CD4-positive, alpha-beta T cell (primary cell): ENCODE results near the gene S100A8. TPM values are rescaled to one million over a fixed set of nuclear protein-coding genes. Genes with fewer than 3 reads are reported as not detected.

ENCODE experiments used
- ATAC-seq: fragments of 200-7000 bp; cut with Tn5 transposase; one replicate; pipeline ENCODE4 v1.10.0; 2022; ENCODE audit warnings: mild to moderate bottlenecking; ENCODE audit not compliant: poor library complexity
- CTCF ChIA-PET: fragments of 350-600 bp; sonication (Branson Sonifier 250); formaldehyde crosslinking; loops from one replicate; lab custom pipeline; 2021; ENCODE audit warnings: antibody characterized with exemption, inconsistent platforms; lab: Charles Lee
- POLR2A ChIA-PET: fragments of 350-600 bp; sonication (Branson Sonifier 250); formaldehyde crosslinking; loops from one replicate; lab custom pipeline; 2021; ENCODE audit warnings: antibody characterized with exemption, inconsistent platforms; lab: Charles Lee
- DNase-seq, 14 experiments: peaks; one replicate each; pipeline ENCODE4 v3.0.0-alpha.2; 2013 to 2020; ENCODE audit warnings: mixed read lengths in 2 of 14
- H3K27ac ChIP-seq, 2 donors: one replicate each; pipeline versions ENCODE4 v1.5.1 to v1.7.0; 2013; ENCODE audit warnings: low read length in 2 of 2, low read depth in 1 of 2, mild to moderate bottlenecking in 1 of 2
- H3K27me3 ChIP-seq, 2 experiments: 1 replicate in 1 of 2; 2 replicates in 1 of 2; pipeline versions ENCODE4 v1.6.1 to v1.7.0; 2013; ENCODE audit warnings: low read length in 2 of 2, control low read depth in 1 of 2, mild to moderate bottlenecking in 1 of 2, moderate library complexity in 1 of 2; ENCODE audit not compliant: insufficient read depth in 2 of 2, control insufficient read depth in 1 of 2
- H3K36me3 ChIP-seq: one replicate; pipeline ENCODE4 v1.6.1; 2013; ENCODE audit warnings: low read length, control low read depth; ENCODE audit not compliant: insufficient read depth
- H3K4me1 ChIP-seq: one replicate; pipeline ENCODE4 v1.6.1; 2013; ENCODE audit warnings: low read length, control low read depth; ENCODE audit not compliant: insufficient read depth
- H3K4me3 ChIP-seq: one replicate; pipeline ENCODE4 v1.5.1; 2013; ENCODE audit warnings: mild to moderate bottlenecking, low read length, moderate library complexity
- H3K9me3 ChIP-seq, 2 experiments: 1 replicate in 1 of 2; 2 replicates in 1 of 2; pipeline versions ENCODE4 v1.6.1 to v1.7.0; 2013; ENCODE audit warnings: low read length in 2 of 2, mild to moderate bottlenecking in 2 of 2, control low read depth in 1 of 2, moderate library complexity in 1 of 2; ENCODE audit not compliant: control insufficient read depth in 1 of 2, insufficient read depth in 1 of 2
- H3K27ac Mint-ChIP-seq: one replicate; pipeline ENCODE4 v1.8.0; 2020; ENCODE audit warnings: mixed read lengths
- H3K27me3 Mint-ChIP-seq: one replicate; pipeline ENCODE4 v1.8.0; 2021; ENCODE audit warnings: mixed read lengths
- H3K36me3 Mint-ChIP-seq: one replicate; pipeline ENCODE4 v1.8.0; 2021; ENCODE audit warnings: low read depth, mixed read lengths
- H3K4me1 Mint-ChIP-seq: one replicate; pipeline ENCODE4 v1.8.0; 2021; ENCODE audit warnings: low read depth, mixed read lengths
- H3K4me3 Mint-ChIP-seq: one replicate; pipeline ENCODE4 v1.8.0; 2020; ENCODE audit warnings: mild to moderate bottlenecking, mixed read lengths
- H3K9me3 Mint-ChIP-seq: one replicate; pipeline ENCODE4 v1.8.0; 2020; ENCODE audit warnings: mixed read lengths
- CTCF ChIP-seq: fragments of 200-600 bp; IDR thresholded peaks from one replicate; pipeline ENCODE4 v1.8.0; 2022; ENCODE audit warnings: antibody characterized with exemption, mild to moderate bottlenecking
- intact Hi-C, 2 experiments: fragments of 100-400 bp; cut with DNase I in 1 of 2; cut with micrococcal nuclease in 1 of 2; formaldehyde crosslinking; loops; one replicate each; pipeline versions ENCODE4 v1.15.1 to v1.9.0; 2023 to 2025; cut with DNase I, micrococcal nuclease
- total RNA-seq, 174 experiments: library from RNA in 2 of 174; stranded (reverse) in 2 of 174; gene quantifications; one replicate each; pipeline ENCODE4 v1.2.3 and lab custom pipeline; 2021 to 2026

Gene S100A8
- total RNA-seq, 2 experiments from 2014 or later = 21.0 to 23.8 TPM

- Histone ChIP-seq H3K36me3 (no peaks in the 10 kb centered on the region), H3K4me3 (no peak overlapping the region), H3K4me1 (peaks cover 32% of the 10 kb centered on the region), H3K27me3 (peaks cover 0 to 9% of the 10 kb centered on the region in 2 experiments), H3K27ac (no peak overlapping the region), H3K9me3 (no peaks in the 10 kb centered on the region)
- no peak for TF ChIP-seq CTCF
- DNase-seq (no peak), ATAC-seq (no peak)
- CTCF ChIA-PET = interaction anchor here (1.4 kb wide), 1 partner anchor 11 kb away, joined by 5 read pairs; no protein-coding TSS in a partner anchor
- peaks cover 10% of the 10 kb centered on the region for H3K27me3 Mint-ChIP-seq
- H3K4me3 Mint-ChIP-seq = no peak overlapping the region
- H3K9me3 Mint-ChIP-seq = no peaks in the 10 kb centered on the region
- intact Hi-C loops = no loop called here
- H3K27ac Mint-ChIP-seq = no peak overlapping the region
- POLR2A ChIA-PET = no interaction called here
- no peaks in the 10 kb centered on the region for H3K36me3 Mint-ChIP-seq
- H3K4me1 Mint-ChIP-seq = peaks cover 87% of the 10 kb centered on the region
Observed at GRCh38 chr1:153341431-153341934, 49.4 kb downstream of the S100A8 start.

- H3K9me3 ChIP-seq = no peaks in the 10 kb centered on the region
- no peak for TF ChIP-seq CTCF
- H3K4me3 Mint-ChIP-seq = no peak overlapping the region
- DNase-seq (no peak), ATAC-seq (no peak)
- H3K4me1 ChIP-seq = peaks cover 20% of the 10 kb centered on the region
- CTCF ChIA-PET = no interaction called here
- peaks cover 76% of the 10 kb centered on the region for H3K4me1 Mint-ChIP-seq
- peaks cover 0 to 9% of the 10 kb centered on the region in 2 experiments for H3K27me3 ChIP-seq
- no peaks in the 10 kb centered on the region for H3K9me3 Mint-ChIP-seq
- H3K4me3 ChIP-seq = no peak overlapping the region
- intact Hi-C loops = no loop called here
- no peak overlapping the region for H3K27ac Mint-ChIP-seq
- H3K27ac ChIP-seq = no peak overlapping the region
- H3K27me3 Mint-ChIP-seq = peaks cover 1% of the 10 kb centered on the region
- POLR2A ChIA-PET = no interaction called here
- H3K36me3 ChIP-seq = no peaks in the 10 kb centered on the region
- H3K36me3 Mint-ChIP-seq = no peaks in the 10 kb centered on the region
Observed at GRCh38 chr1:153340356-153340755, 50.5 kb downstream of the S100A8 start.

Other genes starting within 250 kb of the S100A8 start
- gene SPRR2G, start 240.2 kb downstream of the S100A8 start, total RNA-seq = not detected
- not detected for gene LELP1, start 187.6 kb downstream of the S100A8 start, total RNA-seq
- gene PRR9, start 173.5 kb downstream of the S100A8 start, total RNA-seq = not detected
- not detected for gene LORICRIN, start 131.4 kb downstream of the S100A8 start, total RNA-seq
- not detected for gene PGLYRP3, start 78.1 kb downstream of the S100A8 start, total RNA-seq
- not detected for gene PGLYRP4, start 42.2 kb downstream of the S100A8 start, total RNA-seq
- gene S100A9, start 33.2 kb downstream of the S100A8 start, total RNA-seq = 10 to 100 TPM; 35.3 to 43.6 TPM
- 1 to 10 TPM; 4.0 to 5.5 TPM for gene S100A12, start 15.5 kb downstream of the S100A8 start, total RNA-seq
- not detected for gene S100A7A, start 25.4 kb upstream of the S100A8 start, total RNA-seq
- gene S100A7, start 69.6 kb upstream of the S100A8 start, total RNA-seq = not detected
- 100 to 1,000 TPM; 172 to 175 TPM for gene S100A6, start 144.9 kb upstream of the S100A8 start, total RNA-seq
- 1 to 10 TPM in 1 of 2 experiments, under 1 TPM in 1; 0.80 to 1.3 TPM for gene S100A5, start 149.9 kb upstream of the S100A8 start, total RNA-seq
- gene S100A4, start 154.7 kb upstream of the S100A8 start, total RNA-seq = 100 to 1,000 TPM; 297 to 299 TPM
- gene S100A3, start 158.2 kb upstream of the S100A8 start, total RNA-seq = not detected
- gene S100A2, start 174.8 kb upstream of the S100A8 start, total RNA-seq = not detected
- gene S100A16, start 222.1 kb upstream of the S100A8 start, total RNA-seq = not detected
- gene S100A14, start 225.3 kb upstream of the S100A8 start, total RNA-seq = not detected
- 1 to 10 TPM; 2.1 to 2.8 TPM for gene S100A13, start 236.4 kb upstream of the S100A8 start, total RNA-seq
- gene S100A1, start 237.4 kb upstream of the S100A8 start, total RNA-seq = not detected
- gene CHTOP, start 243.0 kb upstream of the S100A8 start, total RNA-seq = 100 to 1,000 TPM in 1 of 2 experiments, 10 to 100 TPM in 1; 97.1 to 102 TPM